ENCODE data around the gene ISLR2.
"Not testable (repeated sequence)": the region's sequence is repeated elsewhere in the genome, so short reads cannot be mapped to it uniquely, and the experiment has no call there.

The ISLR2 gene

DNA sequence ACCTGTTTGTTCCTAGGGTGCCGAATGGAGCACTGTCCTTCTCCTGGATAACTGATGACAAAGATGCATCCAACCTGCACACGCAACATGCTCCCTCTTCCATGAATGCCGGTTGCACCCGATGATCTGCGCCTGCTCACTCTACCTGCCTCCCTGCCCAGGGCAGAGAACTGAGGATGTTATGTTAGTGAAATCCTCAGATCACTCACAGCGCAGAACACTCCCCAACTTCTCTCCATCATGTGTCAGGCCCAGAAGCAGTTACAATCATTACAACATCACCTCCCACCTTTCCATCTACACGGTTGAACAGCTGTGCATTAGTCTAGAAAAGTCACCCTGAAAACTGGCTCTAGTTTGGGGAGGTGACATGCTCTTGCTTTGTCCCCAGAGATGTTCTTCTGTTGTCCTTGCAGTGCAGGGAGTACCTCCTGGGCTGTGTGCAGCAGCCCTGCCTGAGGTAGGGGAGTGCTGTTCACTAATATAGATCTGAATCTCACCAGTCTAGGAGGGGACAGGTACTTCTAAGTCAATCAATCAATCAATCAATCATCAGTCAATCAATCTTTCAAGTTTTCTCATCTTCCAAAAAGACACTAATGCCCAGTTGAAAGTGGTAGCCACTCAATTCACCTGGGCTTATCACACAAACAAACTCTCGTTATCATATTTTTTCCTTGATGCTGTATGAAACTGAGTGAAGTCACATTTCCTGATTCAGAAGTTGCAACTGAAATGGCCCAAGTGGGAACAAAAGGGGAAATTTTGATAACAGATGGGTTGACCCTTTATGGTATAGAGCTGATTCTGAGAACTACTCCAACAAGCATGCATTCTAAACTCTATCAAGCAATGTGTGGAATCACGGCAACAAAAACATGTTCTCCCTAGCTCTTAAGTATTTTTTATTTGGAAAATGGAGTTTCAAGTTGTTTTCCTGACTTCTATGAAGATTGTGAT lies 27.8 kb downstream of the ISLR2 start:
- TF ChIP-seq, protein P1, sequence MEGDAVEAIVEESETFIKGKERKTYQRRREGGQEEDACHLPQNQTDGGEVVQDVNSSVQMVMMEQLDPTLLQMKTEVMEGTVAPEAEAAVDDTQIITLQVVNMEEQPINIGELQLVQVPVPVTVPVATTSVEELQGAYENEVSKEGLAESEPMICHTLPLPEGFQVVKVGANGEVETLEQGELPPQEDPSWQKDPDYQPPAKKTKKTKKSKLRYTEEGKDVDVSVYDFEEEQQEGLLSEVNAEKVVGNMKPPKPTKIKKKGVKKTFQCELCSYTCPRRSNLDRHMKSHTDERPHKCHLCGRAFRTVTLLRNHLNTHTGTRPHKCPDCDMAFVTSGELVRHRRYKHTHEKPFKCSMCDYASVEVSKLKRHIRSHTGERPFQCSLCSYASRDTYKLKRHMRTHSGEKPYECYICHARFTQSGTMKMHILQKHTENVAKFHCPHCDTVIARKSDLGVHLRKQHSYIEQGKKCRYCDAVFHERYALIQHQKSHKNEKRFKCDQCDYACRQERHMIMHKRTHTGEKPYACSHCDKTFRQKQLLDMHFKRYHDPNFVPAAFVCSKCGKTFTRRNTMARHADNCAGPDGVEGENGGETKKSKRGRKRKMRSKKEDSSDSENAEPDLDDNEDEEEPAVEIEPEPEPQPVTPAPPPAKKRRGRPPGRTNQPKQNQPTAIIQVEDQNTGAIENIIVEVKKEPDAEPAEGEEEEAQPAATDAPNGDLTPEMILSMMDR (IDR thresholded peaks at IDR 0.05; ENCODE audit: borderline replicate concordance, control extremely low read depth, extremely low read depth, insufficient read depth, missing control alignments), result no peak

DNA sequence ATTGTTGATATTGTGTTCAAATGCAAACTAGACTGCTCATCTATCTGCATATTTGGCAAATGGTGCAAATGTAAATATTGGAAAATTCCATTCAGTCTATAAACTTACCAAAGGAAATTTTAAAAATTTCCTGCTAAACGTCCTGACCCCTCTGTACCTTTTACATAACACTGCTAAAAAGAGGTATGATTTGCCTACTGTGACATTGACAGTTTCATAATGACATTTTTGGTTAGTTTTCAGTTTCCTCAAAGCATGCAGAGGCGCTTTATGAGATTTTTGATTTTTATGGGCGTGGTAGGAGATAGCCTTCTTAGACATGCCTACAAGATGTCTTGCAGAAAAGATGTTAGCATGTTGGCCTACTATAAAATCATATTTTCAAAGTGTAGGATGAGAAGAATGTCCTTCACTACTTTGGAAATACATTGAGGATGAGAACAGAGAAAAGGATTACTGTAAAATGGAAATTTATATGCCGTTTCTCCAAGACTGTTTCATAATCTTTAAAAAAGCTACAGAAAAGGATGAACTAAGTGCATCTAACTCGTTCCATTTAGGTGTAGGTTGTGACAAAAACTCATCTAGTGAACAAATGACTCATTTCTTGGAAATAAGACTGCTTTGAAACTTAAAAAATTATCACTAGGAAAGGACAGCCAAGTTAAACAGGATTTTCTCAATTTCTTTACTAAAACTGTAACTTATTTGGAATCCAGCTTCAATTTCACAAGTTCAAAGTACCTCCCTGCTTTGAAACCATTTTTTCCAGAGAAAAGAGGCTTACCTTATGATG lies 28.7 kb downstream of the ISLR2 start:
- in situ Hi-C loops (cut with MboI; ENCODE audit: low sequenced_read_pairs, unreplicated experiment), result no loop called here
- TF ChIP-seq, protein P1 (IDR thresholded peaks at IDR 0.05; ENCODE audit: borderline replicate concordance, control extremely low read depth, extremely low read depth, insufficient read depth, missing control alignments), result no peak
- DNase-seq (ENCODE audit: low spot score), result peak; percentile 66

More for the DNA sequence above, 27.8 kb downstream of the ISLR2 start:
- DNase-seq (ENCODE audit: low spot score), result peak; percentile 40
- in situ Hi-C loops (cut with MboI; ENCODE audit: low sequenced_read_pairs, unreplicated experiment), result no loop called here

DNA sequence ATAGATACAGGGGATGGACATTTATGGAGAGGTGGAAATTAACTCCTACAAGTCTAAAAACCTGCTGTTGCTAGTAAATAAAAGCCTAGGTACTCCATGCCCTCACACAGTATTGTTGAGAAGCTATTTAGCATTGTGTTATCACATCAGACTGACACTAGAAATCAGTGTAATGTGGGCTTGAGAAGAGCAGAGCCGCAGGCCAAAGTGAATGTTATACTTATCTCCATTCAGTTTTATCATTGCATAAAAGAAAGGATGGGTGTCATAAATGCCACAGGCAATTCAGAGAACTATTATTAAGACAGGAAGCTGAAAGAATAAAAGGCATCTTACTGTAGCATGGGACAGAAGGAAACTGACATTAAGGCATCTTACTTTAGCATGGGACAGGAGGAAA lies 29.4 kb downstream of the ISLR2 start:
- TF ChIP-seq, protein P1 (IDR thresholded peaks at IDR 0.05; ENCODE audit: borderline replicate concordance, control extremely low read depth, extremely low read depth, insufficient read depth, missing control alignments), result no peak
- in situ Hi-C loops (cut with MboI; ENCODE audit: low sequenced_read_pairs, unreplicated experiment), result no loop called here

GRCh38 chr15:74160390-74160789 lies 30.0 kb downstream of the ISLR2 start:
- in situ Hi-C loops (cut with MboI; ENCODE audit: low sequenced_read_pairs, unreplicated experiment); DNase-seq (ENCODE audit: low spot score): not testable (repeated sequence)

More for the DNA sequence above, 29.4 kb downstream of the ISLR2 start:
- DNase-seq (ENCODE audit: low spot score), result no peak

- in situ Hi-C loops (cut with MboI; ENCODE audit: low sequenced_read_pairs, unreplicated experiment); DNase-seq (ENCODE audit: low spot score): not testable (repeated sequence)
Observed at GRCh38 chr15:74162195-74162536, 31.8 kb downstream of the ISLR2 start.

GRCh38 chr15:74165461-74165860 lies 35.1 kb downstream of the ISLR2 start:
- in situ Hi-C loops (cut with MboI; ENCODE audit: low sequenced_read_pairs, unreplicated experiment), result no loop called here
- TF ChIP-seq, protein P1 (IDR thresholded peaks at IDR 0.05; ENCODE audit: borderline replicate concordance, control extremely low read depth, extremely low read depth, insufficient read depth, missing control alignments), result no peak
- no peak for DNase-seq (ENCODE audit: low spot score)

GRCh38 chr15:74167891-74168331 lies 37.5 kb downstream of the ISLR2 start:
- DNase-seq (ENCODE audit: low spot score), result no peak

More at GRCh38 chr15:74167891-74168331, 37.5 kb downstream of the ISLR2 start:
- TF ChIP-seq, protein P1 (IDR thresholded peaks at IDR 0.05; ENCODE audit: borderline replicate concordance, control extremely low read depth, extremely low read depth, insufficient read depth, missing control alignments), result no peak
- in situ Hi-C loops (cut with MboI; ENCODE audit: low sequenced_read_pairs, unreplicated experiment), result no loop called here
